22Rv1 (cell line): ENCODE data around the gene CPA2.

Experiments
- CTCF ChIP-seq: fragments of 450-650 bp; IDR thresholded peaks from 2 replicates; pipeline ENCODE4 v1.5.1; 2017; ENCODE audit warnings: mild to moderate bottlenecking
- ZFX ChIP-seq: fragments of 450-650 bp; IDR thresholded peaks from 2 replicates; pipeline ENCODE4 v1.6.1; 2017; ENCODE audit warnings: antibody characterized with exemption, borderline replicate concordance

GRCh38 chr7:130298544-130299326, 32.1 kb downstream of the CPA2 start:
- TF ChIP-seq CTCF (no peak), ZFX (no peak)
